ENCODE results near the gene OVOL2.

GRCh38 chr20:18042229-18042628, 15.5 kb downstream of the OVOL2 start:
- no peak for TF ChIP-seq CTCF (conservative IDR thresholded peaks at IDR 0.05; ENCODE audit: low read depth, low read length)
- TF ChIP-seq BHLHE40 (IDR thresholded peaks at IDR 0.05; ENCODE audit: low read depth, low read length): no peak
- no peak for TF ChIP-seq POLR2A (IDR thresholded peaks at IDR 0.05; ENCODE audit: low read depth, low read length)
- TF ChIP-seq MAFK (IDR thresholded peaks at IDR 0.05; ENCODE audit: low read depth, low read length): no peak
- TF ChIP-seq MXI1 (IDR thresholded peaks at IDR 0.05; ENCODE audit: borderline replicate concordance, low read depth, low read length): no peak
- no peak for TF ChIP-seq SMC3 (IDR thresholded peaks at IDR 0.05; ENCODE audit: low read depth, low read length)
- no peak for TF ChIP-seq RFX5 (IDR thresholded peaks at IDR 0.05; ENCODE audit: low read depth, low read length)
- no peak for TF ChIP-seq CEBPB (IDR thresholded peaks at IDR 0.05; ENCODE audit: low read depth, low read length)
- no peak for TF ChIP-seq RAD21 (IDR thresholded peaks at IDR 0.05; ENCODE audit: low read length)
- no peak for TF ChIP-seq NFE2L2 (IDR thresholded peaks at IDR 0.05; ENCODE audit: low read depth, low read length)

Measured in IMR-90 (cell line).